ENCODE measurements around the gene SLC7A5.
"Not testable (repeated sequence)": the region's sequence is repeated elsewhere in the genome, so short reads cannot be mapped to it uniquely, and the experiment has no call there.

SLC7A5 gene

GRCh38 chr16:87887931-87888330 lies 18.6 kb upstream of the SLC7A5 start:
- not testable (repeated sequence) for DNase-seq (ENCODE audit: low read depth)

GRCh38 chr16:87885371-87885967 lies 16.2 kb upstream of the SLC7A5 start:
- not testable (repeated sequence) for DNase-seq (ENCODE audit: low read depth)

- no peak for DNase-seq (ENCODE audit: low read depth)
Observed at GRCh38 chr16:87882436-87883019, 13.2 kb upstream of the SLC7A5 start.

- no peak for DNase-seq (ENCODE audit: low read depth)
Observed at GRCh38 chr16:87881324-87882200, 12.3 kb upstream of the SLC7A5 start.

- DNase-seq (ENCODE audit: low read depth) = no peak
Observed at GRCh38 chr16:87880117-87880696, 10.9 kb upstream of the SLC7A5 start.

GRCh38 chr16:87879411-87880013 lies 10.2 kb upstream of the SLC7A5 start:
- not testable (repeated sequence) for DNase-seq (ENCODE audit: low read depth)

- no peak for DNase-seq (ENCODE audit: low read depth)
Observed at GRCh38 chr16:87878704-87879103, 9.4 kb upstream of the SLC7A5 start.

GRCh38 chr16:87877942-87878507 lies 8.7 kb upstream of the SLC7A5 start:
- DNase-seq (ENCODE audit: low read depth) = no peak

- DNase-seq (ENCODE audit: low read depth) = peak; percentile 88
Observed at GRCh38 chr16:87874639-87875427, 5.5 kb upstream of the SLC7A5 start.

- DNase-seq (ENCODE audit: low read depth) = not testable (repeated sequence)
Observed at GRCh38 chr16:87870418-87871291, 1.3 kb upstream of the SLC7A5 start.

GRCh38 chr16:87869879-87870417 lies 641 bp upstream of the SLC7A5 start:
- not testable (repeated sequence) for DNase-seq (ENCODE audit: low read depth)

- peak; percentile 64 for DNase-seq (ENCODE audit: low read depth)
Observed at GRCh38 chr16:87868254-87869029, 865 bp downstream of the SLC7A5 start.

- not testable (repeated sequence) for DNase-seq (ENCODE audit: low read depth)
Observed at GRCh38 chr16:87865902-87866555, 3.3 kb downstream of the SLC7A5 start.

GRCh38 chr16:87864331-87864989 lies 4.8 kb downstream of the SLC7A5 start:
- DNase-seq (ENCODE audit: low read depth) = no peak

- not testable (repeated sequence) for DNase-seq (ENCODE audit: low read depth)
Observed at GRCh38 chr16:87863327-87863635, 6.0 kb downstream of the SLC7A5 start.

- not testable (repeated sequence) for DNase-seq (ENCODE audit: low read depth)
Observed at GRCh38 chr16:87862597-87863326, 6.5 kb downstream of the SLC7A5 start.
